Urinary bladder (tissue), 4 donors: ENCODE measurements around the gene OSBPL2. TPM values are rescaled to one million over a fixed set of nuclear protein-coding genes. Genes with fewer than 3 reads are reported as not detected.

Experiments
- DNase-seq: peaks from one replicate; pipeline ENCODE4 v3.0.0-alpha.2; 2015; ENCODE audit errors: extremely low spot score
- H3K27ac ChIP-seq: one replicate; pipeline ENCODE4 v1.5.1; 2013; ENCODE audit warnings: low read depth, mild to moderate bottlenecking, moderate library complexity
- H3K36me3 ChIP-seq: one replicate; pipeline ENCODE4 v1.6.1; 2013; ENCODE audit warnings: mild to moderate bottlenecking, moderate library complexity; ENCODE audit not compliant: insufficient read depth
- H3K4me1 ChIP-seq: one replicate; pipeline ENCODE4 v1.6.1; 2013; ENCODE audit warnings: mild to moderate bottlenecking, moderate library complexity; ENCODE audit not compliant: insufficient read depth
- H3K4me3 ChIP-seq: one replicate; pipeline ENCODE4 v1.5.1; 2013; ENCODE audit warnings: low read depth, low read length
- WGBS: extraction: QIAGEN DNeasy Blood & Tissue Kit; methylation state at CpG from one replicate; pipeline ENCODE4 v1.1.7; 2013; 5-methylcytosine and 5-hydroxymethylcytosine counted together
- polyA plus RNA-seq: library from polyadenylated mRNA; stranded (reverse); fragments of 200-250 nt; gene quantifications from one replicate; pipeline ENCODE4 v1.2.3, GENCODE V29; 2013
- total RNA-seq: library from RNA; depleted of rRNA; stranded (reverse); fragments of >200 nt; gene quantifications from one replicate; pipeline ENCODE4 v1.2.3, GENCODE V29; 2014
- donor health status: healthy with polysubstance abuse.
- donor health status: healthy.

OSBPL2 gene
- total and polyA plus RNA-seq, 2 donors, result 24.7 to 40.1 TPM

DNA sequence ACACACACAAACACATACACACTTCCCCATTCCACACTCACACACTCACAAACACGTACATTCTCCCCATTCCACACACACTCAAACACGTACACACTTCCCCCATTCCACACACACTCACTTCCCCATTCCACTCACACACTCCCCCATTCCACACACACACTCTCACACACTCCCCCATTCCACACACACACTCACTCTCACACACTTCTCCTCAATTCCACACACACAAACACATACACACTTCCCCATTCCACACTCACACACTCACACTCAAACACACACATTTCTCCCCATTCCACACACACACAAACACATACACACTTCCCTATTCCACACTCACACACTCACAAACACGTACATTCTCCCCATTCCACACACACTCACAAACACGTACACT lies 8.7 kb upstream of the OSBPL2 start:
- H3K36me3 ChIP-seq, result no peaks in the 10 kb centered on the region
- 72% methylated on average over 4 of the region's 4 CpGs for WGBS

DNA sequence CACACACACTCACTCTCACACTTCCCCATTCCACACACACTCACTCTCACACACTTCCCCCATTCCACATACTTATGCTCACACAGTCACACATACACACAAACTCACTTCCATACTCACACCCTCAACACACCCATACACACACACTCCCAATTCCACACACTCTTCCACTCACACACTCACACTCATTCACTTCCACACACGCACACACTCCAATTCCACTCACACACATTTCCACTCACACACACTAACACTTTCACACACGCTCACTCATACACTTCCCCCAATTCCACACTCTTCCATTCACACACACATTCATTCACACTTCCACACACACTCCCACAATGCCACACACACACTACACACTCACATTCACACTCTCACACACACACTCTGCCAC lies 8.0 kb upstream of the OSBPL2 start:
- 94% methylated on average over 2 of the region's 2 CpGs for WGBS
- no peak for DNase-seq
- Histone ChIP-seq H3K4me3 (no peak overlapping the region), H3K27ac (no peak overlapping the region), H3K36me3 (no peaks in the 10 kb centered on the region), H3K4me1 (no peaks in the 10 kb centered on the region)

More for the DNA sequence above, 8.7 kb upstream of the OSBPL2 start:
- Histone ChIP-seq H3K4me1 (no peaks in the 10 kb centered on the region), H3K4me3 (no peak overlapping the region), H3K27ac (no peak overlapping the region)
- no peak for DNase-seq

DNA sequence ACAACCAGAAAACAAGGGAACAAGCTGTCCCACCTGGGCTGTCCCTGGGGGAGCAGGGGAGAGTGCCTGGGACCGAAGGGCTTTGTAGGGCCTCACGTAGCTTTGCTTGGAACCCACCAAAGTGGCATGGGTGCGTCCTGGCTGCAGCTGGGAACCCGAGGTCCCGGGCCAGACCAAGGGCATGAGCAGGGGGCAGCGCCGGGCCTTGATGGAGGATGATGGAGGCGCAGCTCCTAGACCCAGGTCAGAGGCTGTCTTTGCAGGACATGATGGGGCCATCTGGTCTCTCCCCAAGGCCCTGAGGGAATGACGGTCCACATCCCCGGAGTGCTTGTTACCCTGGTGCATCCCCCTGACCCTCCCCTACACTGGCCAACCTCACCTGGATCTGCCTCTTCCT lies 7.6 kb upstream of the OSBPL2 start:
- no peak for DNase-seq
- no peak overlapping the region for H3K4me3 ChIP-seq
- H3K36me3 ChIP-seq, result no peaks in the 10 kb centered on the region
- WGBS, result 90% methylated on average over 10 of the region's 10 CpGs
- H3K4me1 ChIP-seq, result no peaks in the 10 kb centered on the region
- no peak overlapping the region for H3K27ac ChIP-seq

- Histone ChIP-seq H3K36me3 (no peaks in the 10 kb centered on the region), H3K4me3 (no peak overlapping the region), H3K4me1 (no peaks in the 10 kb centered on the region), H3K27ac (no peak overlapping the region)
- no peak for DNase-seq
- WGBS, result 87% methylated on average over 6 of the region's 6 CpGs
Measured at GRCh38 chr20:62231292-62231691, 7.0 kb upstream of the OSBPL2 start.

- no peak overlapping the region for H3K4me3 ChIP-seq
- H3K4me1 ChIP-seq, result no peaks in the 10 kb centered on the region
- 84% methylated on average over 7 of the region's 7 CpGs for WGBS
- H3K36me3 ChIP-seq, result no peaks in the 10 kb centered on the region
- no peak for DNase-seq
- H3K27ac ChIP-seq, result no peak overlapping the region
Measured at GRCh38 chr20:62232194-62232593, 6.1 kb upstream of the OSBPL2 start.

GRCh38 chr20:62232770-62233645 lies 5.3 kb upstream of the OSBPL2 start:
- 66% methylated on average over 18 of the region's 18 CpGs for WGBS
- Histone ChIP-seq H3K4me1 (no peaks in the 10 kb centered on the region), H3K36me3 (no peaks in the 10 kb centered on the region), H3K27ac (no peak overlapping the region), H3K4me3 (no peak overlapping the region)
- no peak for DNase-seq

GRCh38 chr20:62233684-62234083 lies 4.6 kb upstream of the OSBPL2 start:
- Histone ChIP-seq H3K4me3 (no peak overlapping the region), H3K4me1 (no peaks in the 10 kb centered on the region), H3K36me3 (no peaks in the 10 kb centered on the region), H3K27ac (no peak overlapping the region)
- 93% methylated on average over 4 of the region's 4 CpGs for WGBS
- no peak for DNase-seq

GRCh38 chr20:62234339-62234738 lies 4.0 kb upstream of the OSBPL2 start:
- Histone ChIP-seq H3K4me1 (no peaks in the 10 kb centered on the region), H3K27ac (no peak overlapping the region), H3K36me3 (no peaks in the 10 kb centered on the region), H3K4me3 (no peak overlapping the region)
- 67% methylated on average over 5 of the region's 5 CpGs for WGBS
- DNase-seq, result no peak

DNA sequence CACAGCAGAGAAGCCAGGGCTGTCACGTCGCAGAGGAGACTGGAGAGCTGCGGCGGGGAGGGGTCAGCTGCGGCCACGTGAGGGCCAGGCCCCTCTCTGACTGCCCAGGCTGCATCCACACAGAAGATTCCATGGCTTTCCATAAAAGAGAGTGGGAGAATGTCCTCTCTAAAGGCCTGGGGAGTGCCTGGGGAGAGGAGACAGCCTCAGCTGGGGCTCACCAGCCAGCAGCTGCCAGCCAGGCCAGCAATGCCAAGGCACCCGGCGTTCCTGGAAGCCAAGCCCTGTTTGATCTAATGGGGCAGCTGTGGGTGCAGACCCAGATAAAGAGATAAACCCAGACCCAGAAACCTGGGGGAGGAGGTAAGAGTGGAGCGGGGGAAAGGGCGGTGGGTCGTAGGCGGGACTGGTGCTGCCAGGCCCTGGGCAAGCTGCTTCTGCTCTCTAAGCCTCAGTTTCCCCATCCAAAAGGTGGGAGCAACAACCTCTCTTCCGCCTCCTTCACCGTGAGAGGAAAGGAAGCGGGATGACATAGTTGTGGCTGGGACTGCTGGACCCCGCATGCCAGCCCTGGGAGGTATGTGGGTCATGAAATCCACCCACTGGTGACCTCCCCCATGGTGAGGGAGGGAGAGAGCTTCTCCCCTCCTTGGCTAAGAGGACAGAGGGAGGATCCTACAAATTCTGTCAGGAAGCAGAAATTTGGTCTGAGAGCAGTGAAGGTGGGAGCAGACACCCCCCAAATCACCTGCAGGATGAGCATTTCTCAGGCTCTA lies 3.1 kb upstream of the OSBPL2 start:
- H3K4me3 ChIP-seq, result no peak overlapping the region
- no peaks in the 10 kb centered on the region for H3K36me3 ChIP-seq
- no peak overlapping the region for H3K27ac ChIP-seq
- 67% methylated on average over 16 of the region's 16 CpGs for WGBS
- no peak for DNase-seq
- H3K4me1 ChIP-seq, result no peaks in the 10 kb centered on the region

GRCh38 chr20:62235777-62236157 lies 2.6 kb upstream of the OSBPL2 start:
- no peak overlapping the region for H3K4me3 ChIP-seq
- WGBS, result 93% methylated on average over 9 of the region's 9 CpGs
- no peaks in the 10 kb centered on the region for H3K4me1 ChIP-seq
- H3K36me3 ChIP-seq, result no peaks in the 10 kb centered on the region
- no peak overlapping the region for H3K27ac ChIP-seq
- DNase-seq, result no peak

DNA sequence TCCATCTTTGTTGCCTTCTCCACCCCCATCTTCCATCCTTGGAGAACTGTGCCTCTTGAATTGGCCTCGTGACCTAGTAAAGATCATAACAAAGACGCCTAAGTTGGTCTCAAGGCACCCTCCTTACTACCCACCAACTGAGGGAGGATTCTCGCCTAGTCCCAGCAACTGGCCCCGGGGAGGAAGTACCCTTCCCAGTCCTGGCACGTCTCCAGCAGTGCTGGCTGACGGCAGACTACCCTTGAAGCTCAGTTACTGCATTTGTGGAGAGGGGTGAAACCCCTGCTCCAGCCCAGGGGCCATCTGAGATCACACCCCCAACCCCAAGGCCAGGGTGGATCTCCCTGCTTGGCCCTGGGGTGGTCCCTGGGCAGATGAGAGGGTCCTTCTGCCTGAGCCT lies 2.1 kb upstream of the OSBPL2 start:
- H3K36me3 ChIP-seq, result no peaks in the 10 kb centered on the region
- no peak overlapping the region for H3K27ac ChIP-seq
- no peaks in the 10 kb centered on the region for H3K4me1 ChIP-seq
- DNase-seq, result no peak
- no peak overlapping the region for H3K4me3 ChIP-seq
- WGBS, result 60% methylated on average over 6 of the region's 6 CpGs

- Histone ChIP-seq H3K4me1 (no peaks in the 10 kb centered on the region), H3K36me3 (peaks cover 2% of the 10 kb centered on the region), H3K27ac (no peak overlapping the region), H3K4me3 (no peak overlapping the region)
- peak; percentile 17 for DNase-seq
- WGBS, result 48% methylated on average over 28 of the region's 28 CpGs
Measured at GRCh38 chr20:62236766-62237513, 1.4 kb upstream of the OSBPL2 start.

- Histone ChIP-seq H3K4me1 (no peaks in the 10 kb centered on the region), H3K27ac (no peak overlapping the region), H3K36me3 (peaks cover 2% of the 10 kb centered on the region), H3K4me3 (no peak overlapping the region)
- 84% methylated on average over 1 of the region's 1 CpG for WGBS
- DNase-seq, result no peak
Measured at GRCh38 chr20:62237514-62237800, 864 bp upstream of the OSBPL2 start.
